ENCODE results near the gene EVX2.

GRCh38 chr2:176110415-176111308, 26.9 kb upstream of the EVX2 start:
- no peak for TF ChIP-seq FOXJ3 (CRISPR knock-in tag; IDR thresholded peaks at IDR 0.05)
- no peak for TF ChIP-seq CTCF (IDR thresholded peaks at IDR 0.05)
- no peak for TF ChIP-seq RAD21 (IDR thresholded peaks at IDR 0.05; ENCODE audit: low read length)
- no peak for TF ChIP-seq TAF1 (IDR thresholded peaks at IDR 0.05; ENCODE audit: borderline replicate concordance, low read depth, low read length)
